Stimulated activated CD4-positive, alpha-beta T cell treated with anti-CD3 and anti-CD28 coated beads, Interleukin-1b, Interleukin-23, amount 100 ng/mL, for 4 hours (primary cell): ENCODE data around the gene USP19.

Experiments used
- DNase-seq, 2 donors: peaks; one replicate each; pipeline ENCODE4 v3.0.0-alpha.2; 2020; ENCODE audit warnings: low read depth in 2 of 2

The USP19 gene

DNA sequence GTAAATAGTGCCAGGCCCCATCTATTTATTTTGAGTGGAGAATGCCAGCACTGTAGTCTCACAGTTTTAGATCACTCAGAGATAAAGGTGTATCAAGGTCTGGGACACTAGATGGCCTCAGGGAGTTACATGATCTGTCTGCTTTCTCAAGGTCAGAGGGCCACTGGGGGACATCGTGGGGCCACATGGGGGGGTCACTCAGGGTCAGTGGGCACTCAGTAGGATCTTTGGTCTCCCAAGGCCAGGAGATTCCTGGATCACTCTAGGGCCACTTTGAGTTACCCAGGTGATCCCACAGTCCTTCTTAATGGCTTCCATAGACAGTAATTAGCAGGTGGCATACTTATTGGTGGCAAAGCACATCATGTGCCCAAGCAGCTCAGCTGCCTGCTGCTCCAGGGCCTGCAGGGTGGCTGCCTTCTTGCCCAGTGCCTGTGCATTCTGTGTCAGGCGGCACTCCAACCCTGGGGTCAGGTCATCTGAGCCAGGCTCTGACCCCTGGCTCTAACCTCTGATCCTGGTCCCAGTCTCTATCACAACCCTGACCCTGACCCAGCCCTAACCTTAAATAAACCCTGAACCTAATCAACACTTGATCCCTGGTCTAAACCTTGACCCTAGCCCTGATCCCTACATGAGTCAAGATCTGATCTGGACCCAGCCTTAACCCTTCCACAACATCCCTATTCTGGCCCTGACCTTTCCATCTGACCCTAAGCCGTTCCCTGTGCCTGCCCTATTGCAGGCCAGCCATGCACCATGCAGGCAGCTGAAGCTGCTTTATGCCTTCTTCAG is 14.0 kb upstream of the USP19 start:
- DNase-seq, result no peak

DNA sequence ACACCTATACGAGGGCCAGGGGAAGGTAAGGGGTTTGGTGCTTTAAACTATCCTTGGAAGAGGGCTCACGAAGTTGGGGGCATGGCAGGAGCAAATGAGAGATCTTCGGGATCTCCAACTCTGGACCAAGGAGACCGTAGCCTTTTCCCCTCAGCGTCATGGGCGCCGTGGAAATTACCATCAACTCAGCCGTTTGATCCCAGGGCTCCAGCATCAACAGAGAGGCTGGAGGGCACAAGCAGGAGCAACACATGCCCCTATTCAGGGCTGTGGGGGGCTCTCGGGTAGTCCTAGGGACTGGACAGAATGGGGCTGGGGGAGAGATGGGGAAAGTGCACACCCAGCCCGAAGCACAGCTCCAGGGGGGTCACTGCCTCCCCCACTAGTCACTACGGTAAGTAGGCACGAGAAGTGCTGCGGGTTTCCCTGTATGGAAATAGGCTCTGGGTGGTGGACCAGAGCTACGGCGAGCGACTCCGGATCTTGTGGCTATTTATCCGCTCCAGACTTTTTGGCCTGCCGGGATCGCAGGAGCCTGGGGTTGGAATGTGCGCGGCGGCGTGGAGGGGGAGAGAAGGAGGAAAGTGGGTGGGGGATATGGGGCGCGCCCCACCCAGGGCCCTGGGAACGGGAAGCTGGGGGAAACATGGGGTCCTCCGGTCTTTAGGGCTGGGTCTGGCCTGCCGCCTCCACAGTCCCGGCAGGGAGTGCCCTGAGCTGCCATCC is 12.8 kb upstream of the USP19 start:
- DNase-seq, result no peak

DNA sequence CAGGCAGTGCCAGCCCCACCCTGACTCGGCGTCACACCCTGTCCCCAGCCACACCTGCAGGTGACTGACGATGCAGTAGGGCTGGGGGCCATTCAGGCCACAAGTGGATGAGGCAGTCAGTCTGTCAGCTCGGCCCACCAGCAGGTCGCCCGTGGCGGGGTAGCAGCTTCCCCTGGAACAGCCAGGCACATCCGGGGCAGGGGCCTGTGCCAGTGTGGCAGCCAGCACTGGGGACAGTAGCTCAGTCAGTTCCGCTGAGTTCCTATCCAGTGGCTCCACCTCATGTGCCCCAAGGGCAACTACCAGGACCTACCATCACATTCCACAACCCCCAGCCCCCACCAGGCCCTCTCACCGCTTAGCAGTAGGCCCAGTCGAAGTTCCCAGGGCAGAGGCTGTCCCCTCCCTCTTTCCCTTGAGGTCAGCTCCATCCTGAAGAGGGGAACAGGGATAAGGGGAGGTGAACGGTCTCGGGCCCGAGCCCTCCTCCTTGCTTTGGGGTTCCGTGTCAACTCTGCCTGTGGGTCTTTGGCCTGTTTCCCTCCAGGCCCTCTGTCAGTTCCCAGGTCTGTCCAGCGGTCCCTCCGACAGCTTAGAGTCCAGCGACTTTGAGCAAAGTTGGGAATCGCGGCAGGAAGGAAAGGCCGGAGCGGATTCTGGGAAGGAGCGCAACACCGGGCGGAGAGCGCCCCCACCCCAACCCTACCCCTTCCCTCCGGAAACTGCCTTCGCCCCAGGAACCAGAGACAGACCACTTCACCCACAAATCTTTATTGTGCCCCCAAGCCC is 12.0 kb upstream of the USP19 start, which contains the start of gene LAMB2:
TSS of gene LAMB2 (minus strand) at position 614 of the 789 bp plus-strand sequence. CDS start at position 431, 183 bp downstream.
- DNase-seq, result no peak

GRCh38 chr3:49132073-49132436 is 11.4 kb upstream of the USP19 start:
- DNase-seq, result no peak

- DNase-seq, result no peak
These were observed 11.0 kb upstream of the USP19 start for GRCh38 chr3:49131576-49131975.

- no peak for DNase-seq
These were observed 10.4 kb upstream of the USP19 start for GRCh38 chr3:49131040-49131439.

DNA sequence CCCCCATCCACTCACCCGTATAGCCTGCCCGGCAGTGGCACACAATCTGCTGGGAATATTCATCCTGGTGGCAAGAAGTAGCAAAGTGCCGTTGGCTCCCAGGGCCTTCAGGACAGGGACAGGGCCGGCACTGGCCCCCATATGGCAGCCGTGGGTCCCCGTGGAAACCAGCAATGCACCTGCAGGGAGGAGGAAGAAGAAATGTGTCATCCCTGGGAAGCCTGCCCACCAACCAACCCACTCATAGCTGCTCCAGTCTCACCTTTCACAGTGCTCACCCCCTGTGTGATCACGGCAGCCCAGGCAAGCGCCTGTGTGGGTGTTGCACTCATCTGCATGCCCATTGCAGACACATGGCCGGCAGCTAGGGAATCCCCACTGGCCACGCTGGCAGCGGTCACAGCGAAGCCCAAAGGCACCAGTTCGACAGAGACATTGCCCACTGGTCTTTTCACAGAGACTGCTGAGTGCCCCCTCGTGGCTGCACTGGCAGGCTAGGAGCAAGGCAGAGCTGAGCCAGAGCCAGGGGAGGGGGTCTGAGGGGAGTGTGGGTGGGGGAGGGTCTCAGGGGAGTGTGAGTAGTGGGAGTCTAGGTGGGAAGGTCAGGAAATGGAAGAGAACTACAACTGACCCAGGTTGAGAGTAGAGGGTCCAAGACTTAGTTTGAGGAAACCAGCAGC is 4.5 kb upstream of the USP19 start:
- DNase-seq, result no peak

DNA sequence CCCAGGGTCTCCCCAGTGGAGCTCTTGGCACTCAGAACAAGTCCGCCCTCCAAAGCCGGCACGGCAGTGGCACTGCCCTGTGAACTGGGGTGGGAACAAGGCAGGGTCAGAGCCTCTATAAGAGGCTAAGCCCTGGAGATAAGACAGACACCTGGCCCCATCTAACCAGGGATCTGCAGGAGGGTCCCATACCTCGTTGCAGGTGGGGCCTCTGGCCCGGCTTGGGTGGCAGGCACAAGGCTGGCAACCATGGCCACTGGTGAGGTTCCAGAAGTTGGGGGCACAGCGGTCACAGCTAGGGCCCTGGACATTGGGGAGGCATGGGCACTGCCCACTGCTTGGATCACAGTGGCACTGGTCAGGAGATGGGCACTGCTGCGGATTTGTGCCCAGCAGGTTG is 3.6 kb upstream of the USP19 start:
- DNase-seq, result no peak

DNA sequence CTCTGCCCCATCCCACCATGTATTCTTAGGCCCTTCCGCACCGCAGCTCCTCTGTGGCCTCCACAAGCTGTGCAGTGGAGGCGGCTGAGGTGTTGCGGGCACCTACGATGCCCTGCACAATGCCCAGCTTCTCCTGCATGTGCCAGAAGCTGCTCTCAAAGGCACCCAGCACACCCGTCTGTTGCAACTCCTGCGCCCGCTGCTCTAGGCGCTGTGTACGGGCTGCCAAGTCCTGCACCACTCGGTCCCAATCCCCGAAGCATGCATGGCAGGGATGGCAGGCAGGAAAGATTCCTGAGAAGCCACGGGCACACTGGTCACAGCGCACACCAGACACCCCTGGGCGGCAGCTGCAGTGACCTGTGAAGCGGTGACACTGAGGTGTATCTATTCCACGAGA is 3.1 kb upstream of the USP19 start:
- no peak for DNase-seq

DNA sequence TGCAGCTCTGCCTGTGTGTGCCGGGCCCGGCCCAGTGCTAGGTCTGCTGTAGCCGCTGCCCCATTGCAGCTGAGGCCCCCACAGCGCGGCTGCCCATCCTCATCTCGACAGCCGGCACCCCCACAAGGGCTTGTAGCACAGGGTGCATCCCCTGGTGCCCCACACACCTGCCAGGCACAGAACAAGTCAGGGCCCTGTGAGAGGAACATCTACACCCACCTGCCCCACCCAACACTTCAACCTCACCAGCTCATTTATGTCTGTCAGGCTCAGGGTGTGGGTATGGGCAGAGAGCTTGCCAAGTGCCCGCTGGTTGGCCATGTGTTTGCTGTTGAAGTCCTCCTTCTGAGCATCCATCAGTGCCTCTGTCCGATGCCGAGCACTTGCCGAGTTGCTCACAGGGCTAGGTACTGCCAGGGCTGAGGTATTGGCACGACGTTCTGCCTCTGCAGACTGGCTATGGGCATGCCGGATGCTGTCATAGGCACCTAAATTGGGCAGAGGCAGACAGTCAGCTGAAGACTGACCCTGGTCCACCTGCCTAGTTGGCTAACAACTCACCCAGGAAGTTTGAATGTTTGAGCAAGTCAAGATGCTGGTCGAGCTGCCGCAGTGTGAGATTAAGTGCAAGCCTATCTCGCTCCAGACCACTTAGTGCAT is 2.4 kb upstream of the USP19 start:
- no peak for DNase-seq

GRCh38 chr3:49122451-49122850 is 1.8 kb upstream of the USP19 start:
- no peak for DNase-seq

GRCh38 chr3:49122022-49122421 is 1.4 kb upstream of the USP19 start:
- no peak for DNase-seq

- no peak for DNase-seq
These were observed 611 bp upstream of the USP19 start for GRCh38 chr3:49121132-49121736.

- no peak for DNase-seq
These were observed 556 bp downstream of the USP19 start for GRCh38 chr3:49120096-49120437.

- DNase-seq, result no peak
These were observed 1.2 kb downstream of the USP19 start for GRCh38 chr3:49119439-49119838.

DNA sequence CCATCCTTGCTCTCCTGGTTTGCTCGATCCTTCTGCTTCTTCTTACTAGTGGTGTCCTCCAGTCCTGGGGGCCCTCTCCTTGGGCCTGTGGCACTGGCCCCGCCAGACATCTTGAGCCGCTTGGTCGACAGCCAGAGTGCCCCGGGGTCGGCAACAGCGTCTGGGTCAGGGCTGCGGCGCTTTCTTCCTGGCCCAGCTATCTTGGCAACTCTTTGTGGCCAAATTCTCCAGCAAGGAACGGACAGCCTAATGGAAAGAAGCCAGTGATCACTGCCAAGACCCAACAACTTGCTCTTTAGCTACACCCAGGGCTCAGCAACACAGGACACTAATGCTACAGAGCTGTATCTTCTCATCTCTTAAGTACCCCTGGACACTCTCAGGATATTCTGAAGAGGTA is 1.6 kb downstream of the USP19 start:
- no peak for DNase-seq

DNA sequence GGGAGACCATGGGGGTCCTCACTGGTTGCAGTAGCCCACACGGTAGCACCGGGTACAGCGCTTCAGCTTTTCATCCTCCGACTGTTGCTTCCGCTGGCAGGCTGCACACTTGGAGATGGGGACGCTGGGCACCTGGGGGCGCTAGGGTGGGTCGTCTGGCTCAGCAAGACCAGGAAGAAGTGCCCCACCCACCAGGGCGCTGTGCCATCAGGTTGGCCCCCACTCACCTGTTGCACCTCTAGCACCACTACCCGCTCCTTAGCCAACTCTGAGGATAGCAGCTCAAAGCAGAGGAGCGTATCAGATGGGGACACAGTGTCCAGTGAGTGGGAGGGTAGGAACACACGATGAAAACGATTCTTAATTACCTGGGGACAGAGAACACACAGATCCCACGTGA is 8.4 kb downstream of the USP19 start:
- DNase-seq, result no peak

DNA sequence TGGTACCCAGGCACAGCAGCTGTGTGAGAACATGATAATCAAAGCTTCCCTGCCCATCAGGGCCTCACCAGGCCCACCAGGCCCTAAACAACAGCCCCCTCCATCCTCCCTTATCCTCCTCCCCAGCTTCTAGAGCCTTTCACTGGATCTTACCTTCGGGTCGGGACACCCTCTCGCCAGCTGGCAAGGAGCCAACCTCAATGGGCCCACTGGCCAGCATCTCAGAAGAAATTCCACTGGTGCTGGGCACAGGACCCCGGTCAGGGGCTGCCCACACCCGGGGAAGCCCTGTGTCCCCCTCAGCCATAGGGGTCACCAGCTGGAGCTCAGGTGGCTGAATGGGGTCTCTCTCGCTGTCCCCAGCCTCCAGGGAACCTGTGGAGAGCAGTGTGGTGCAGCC is 9.3 kb downstream of the USP19 start:
- DNase-seq, result no peak

GRCh38 chr3:49110780-49111179 is 9.8 kb downstream of the USP19 start:
- DNase-seq, result no peak

GRCh38 chr3:49108346-49108745 is 12.3 kb downstream of the USP19 start:
- DNase-seq, result no peak
